Suppressor macrophage (primary cell): ENCODE results near the gene PAX4.
A peak's percentile ranks its signal among the peaks of the same experiment; 100 is the strongest.

Experiments
- DNase-seq, 4 experiments: peaks; one replicate each; pipeline ENCODE4 v3.0.0-alpha.2; 2020 to 2022
- total RNA-seq, 17 experiments: gene quantifications; one replicate each; lab custom pipeline; 2026; ENCODE audit warnings: mixed read lengths in 6 of 17, inconsistent platforms in 3 of 17; lab: John Stamatoyannopoulos, UW

The PAX4 gene, protein sequence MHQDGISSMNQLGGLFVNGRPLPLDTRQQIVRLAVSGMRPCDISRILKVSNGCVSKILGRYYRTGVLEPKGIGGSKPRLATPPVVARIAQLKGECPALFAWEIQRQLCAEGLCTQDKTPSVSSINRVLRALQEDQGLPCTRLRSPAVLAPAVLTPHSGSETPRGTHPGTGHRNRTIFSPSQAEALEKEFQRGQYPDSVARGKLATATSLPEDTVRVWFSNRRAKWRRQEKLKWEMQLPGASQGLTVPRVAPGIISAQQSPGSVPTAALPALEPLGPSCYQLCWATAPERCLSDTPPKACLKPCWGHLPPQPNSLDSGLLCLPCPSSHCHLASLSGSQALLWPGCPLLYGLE
- 0 to 1.4 (median 0) reads per million in 17 experiments for total RNA-seq

DNA sequence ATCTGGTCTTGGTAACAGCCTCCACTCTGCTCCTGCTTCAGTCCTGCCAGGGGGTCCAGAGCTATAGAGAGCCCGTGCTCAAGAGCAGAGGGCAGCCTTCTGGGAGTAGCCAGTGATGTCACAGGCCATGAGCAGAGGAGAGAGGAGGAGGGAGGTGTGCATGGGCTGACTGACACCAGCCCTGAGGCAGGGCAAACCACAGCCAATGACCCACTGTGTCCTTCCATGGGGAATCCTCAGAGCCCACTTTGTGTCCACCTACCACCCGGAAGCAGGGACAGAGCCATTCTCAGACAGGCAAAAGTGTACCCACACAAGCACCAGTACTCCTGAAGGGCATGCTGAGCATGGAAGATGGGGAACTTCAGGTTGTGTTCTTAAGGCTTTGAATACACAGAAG, at the start of gene PAX4:
PAX4 (minus strand) TSS at position 101 of the 400 bp plus-strand sequence. CDS start 2,214 bp downstream, outside the sequence.
- DNase-seq, result no peak

- DNase-seq, result peak in 2 of 4 experiments; percentile 58 to 74
Measured at GRCh38 chr7:127667017-127667670, 49.2 kb upstream of the PAX4 start.

DNA sequence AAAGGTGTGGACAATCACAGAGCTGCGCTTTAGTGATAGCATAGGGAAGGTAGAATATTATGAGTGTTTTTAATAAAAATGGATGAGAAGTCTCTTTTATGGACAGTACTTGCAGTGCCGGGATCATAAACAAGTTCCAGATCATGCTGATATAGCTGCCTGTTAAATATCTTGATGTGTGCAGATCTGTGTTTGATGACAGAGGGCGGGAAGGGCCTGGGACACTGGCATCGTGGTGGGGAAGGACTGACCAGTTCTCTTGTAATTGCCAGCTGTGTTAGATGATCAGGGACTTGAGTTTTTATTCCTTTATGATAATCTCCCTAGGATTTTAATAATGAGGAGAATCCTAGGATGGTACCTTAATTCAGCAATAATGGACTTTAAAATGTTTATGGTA, 48.7 kb upstream of the PAX4 start:
- no peak for DNase-seq

DNA sequence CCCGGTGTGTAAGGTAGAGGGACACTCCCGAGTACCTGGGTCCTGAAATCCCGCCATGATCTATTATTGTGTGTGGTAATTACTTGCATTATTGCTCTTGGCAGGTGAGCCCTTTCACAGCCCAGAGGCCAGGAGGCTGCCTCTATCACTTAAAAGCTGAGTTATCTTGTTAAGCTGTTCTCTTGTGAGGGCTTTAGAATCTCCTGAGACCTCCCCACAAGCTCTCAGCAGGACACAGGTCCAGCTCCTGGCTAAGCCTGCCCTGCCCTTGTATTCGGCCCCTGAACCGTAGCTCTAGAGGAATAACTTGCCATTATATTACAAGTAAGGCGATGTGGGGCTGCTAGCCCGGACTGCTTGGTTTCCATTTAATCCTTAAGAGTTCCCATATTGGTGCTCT, 48.0 kb upstream of the PAX4 start:
- no peak for DNase-seq

DNA sequence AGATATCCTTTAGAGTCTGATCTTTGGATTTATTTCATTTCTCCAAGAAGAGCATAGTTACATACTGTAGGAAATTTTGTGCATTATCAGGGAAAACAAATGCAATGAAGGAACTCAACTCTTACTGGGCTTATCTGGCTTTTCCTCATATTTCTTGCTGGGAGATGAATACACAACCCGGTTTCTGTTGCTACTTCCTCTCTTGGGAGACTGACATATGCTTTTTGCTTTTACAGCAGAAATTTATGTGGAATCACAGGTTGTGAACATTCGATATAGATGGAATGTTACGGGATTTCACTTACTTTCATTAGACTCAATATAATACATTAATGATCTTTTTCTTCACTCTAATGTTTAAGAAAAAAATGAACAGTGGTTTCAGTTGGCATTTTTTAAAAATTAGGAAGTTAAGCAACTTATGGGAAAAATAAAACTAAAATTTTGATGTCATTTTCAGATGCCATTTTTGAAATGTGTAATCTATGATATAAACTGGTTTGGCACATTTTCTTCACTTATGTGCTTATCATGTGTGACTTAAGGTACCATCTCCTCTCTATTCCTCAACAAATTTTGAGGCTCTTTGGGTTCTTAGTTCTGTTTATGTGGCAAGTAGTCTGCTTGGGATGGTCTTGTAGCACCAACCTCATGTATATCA, 41.2 kb upstream of the PAX4 start:
- DNase-seq, result peak; percentile 25 to 67 (median 54)

DNA sequence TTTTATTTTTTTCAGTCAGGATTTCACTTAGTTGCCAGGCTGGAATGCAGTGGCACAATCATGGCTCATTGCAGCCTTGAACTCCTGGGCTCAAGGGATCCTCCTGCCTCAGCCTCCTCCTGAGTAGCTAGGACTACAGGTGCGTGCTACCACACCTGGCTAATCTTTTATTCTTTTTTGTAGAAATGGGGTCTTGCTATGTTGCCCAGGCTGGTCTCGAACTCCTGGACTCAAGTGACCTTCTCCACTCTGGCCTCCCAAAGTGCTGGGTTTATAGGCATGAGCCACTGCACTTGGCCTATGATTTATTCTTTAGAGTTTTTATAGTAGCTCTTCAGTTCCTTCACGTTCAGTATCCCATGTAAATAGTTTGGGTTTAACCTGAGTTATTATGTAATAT, 39.6 kb upstream of the PAX4 start:
- no peak for DNase-seq

- DNase-seq, result peak in 1 of 4 experiments; percentile 3
Measured at GRCh38 chr7:127655720-127656119, 37.8 kb upstream of the PAX4 start.

DNA sequence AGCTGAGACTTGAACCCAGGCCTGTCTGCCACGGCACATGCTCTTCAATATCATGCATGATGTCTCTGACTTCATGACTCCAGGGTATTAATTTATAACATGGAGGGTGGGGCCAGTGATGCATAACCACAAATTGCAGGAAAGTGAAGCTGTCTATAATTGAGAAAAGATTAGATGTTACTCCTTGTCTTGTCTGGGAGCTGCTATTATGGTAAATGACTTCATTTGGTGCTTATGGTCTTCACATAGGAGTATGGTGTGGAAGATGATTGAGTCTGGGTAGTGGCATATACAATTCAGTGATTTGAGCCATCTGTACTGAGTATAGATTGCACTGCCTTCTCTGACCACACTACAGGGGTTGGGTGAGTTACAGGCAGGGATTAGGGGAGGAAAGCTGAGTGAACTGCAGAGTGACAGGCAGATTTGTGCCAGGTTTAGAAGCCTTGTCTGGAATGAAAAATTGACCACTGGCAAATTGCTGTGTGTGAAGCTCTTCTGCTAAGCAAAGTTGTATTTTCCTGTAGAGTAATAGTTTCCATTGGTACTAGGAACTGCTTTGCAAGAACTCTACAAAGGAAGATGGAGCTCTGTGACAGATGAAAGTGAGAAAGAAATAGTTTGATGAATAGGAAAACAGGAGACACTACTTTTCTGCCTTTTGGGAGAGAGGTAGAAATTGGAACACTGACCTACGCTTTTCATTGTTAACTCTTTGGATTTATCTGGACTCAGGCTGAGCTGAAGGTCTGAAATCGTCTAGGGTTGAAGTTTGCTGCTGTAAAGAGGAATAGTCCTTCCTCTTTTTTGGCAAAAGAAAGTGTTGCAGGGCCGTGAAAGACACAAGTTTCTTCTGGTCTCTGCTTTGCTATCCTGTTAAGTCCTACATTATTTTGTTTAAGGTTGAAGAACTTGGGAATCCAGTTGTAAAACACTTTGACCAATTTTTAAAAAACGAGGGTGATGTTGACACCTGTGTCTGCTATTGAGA, 36.8 kb upstream of the PAX4 start:
- peak; percentile 21 to 49 (median 41) for DNase-seq

GRCh38 chr7:127653396-127653795, 35.5 kb upstream of the PAX4 start:
- DNase-seq, result no peak

GRCh38 chr7:127652333-127653248, 34.6 kb upstream of the PAX4 start:
- peak in 3 of 4 experiments; percentile 19 to 33 (median 25) for DNase-seq

DNA sequence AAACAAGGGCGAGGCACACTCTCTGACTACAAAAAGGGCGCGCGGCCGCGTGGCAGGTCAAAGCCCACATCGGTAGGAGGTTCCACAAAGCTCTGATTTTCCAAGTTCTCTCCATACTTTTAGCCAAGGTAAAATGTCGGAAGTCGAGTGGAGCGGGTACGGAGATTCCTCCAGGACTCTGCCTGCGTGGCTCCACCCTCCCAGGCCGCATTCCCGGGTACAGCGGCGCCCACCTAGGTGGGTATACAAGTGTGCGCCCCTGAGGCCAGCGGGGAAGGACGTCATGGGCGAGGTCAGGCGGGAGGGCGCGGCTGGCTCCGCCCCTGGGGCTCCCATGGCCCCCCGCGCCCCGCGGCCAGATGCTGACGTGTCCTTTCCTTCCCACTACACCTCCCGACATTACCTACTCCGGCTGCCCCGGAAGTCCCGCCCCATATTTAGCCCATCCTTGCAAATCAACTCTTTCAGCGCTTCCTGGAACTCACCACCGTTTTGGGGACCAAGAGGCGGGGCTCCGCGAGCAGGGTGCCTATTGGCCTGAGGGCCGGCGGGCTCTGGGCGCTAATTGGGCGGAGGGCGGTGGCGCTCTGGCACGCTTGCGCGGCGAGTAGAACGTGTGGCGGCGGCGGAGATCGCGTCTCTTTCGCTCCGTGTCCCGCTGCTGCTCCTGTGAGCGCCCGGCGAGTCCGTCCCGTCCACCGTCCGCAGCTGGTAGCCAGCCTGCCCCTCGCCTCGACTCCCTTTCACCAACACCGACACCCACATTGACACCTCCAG, 33.8 kb upstream of the PAX4 start, which contains the start of gene SND1:
SND1 (plus strand) TSS at position 639 of the 777 bp plus-strand sequence. CDS start 180 bp downstream, outside the sequence.
- DNase-seq, result peak; percentile 98 to 99 (median 98)

DNA sequence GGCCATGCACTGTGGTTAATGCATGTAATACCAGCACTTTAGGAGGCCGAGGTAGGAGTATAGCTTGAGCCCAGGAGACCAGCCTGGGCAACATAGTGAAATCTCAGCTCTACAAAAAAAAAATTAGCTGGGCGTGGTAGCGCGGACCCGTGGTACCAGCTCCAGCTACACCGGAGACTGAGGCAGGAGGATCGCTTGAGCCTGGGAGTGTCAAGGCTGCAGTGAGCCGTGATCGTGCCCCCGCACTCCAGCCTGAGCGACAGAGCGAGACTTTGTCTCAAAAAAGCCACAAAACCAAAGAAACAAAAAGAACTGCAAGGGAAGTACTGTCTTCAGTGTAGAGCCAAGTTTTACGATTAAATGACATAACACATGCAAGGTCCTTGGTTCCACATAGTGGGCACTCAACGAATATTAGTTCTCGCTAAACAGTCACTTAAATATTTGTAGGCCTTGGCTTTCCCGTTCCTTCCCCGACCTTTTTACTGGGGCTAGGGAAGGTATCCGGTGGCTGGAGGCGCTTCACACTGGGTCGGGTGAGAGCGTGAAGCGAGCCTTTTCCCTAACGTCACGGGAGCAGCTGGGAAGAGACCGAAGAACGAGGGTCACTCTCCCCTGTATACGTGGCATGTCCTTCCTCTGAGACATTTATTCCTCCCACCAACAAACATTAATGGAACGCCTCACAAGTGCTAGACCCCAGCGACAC, 33.1 kb upstream of the PAX4 start:
- DNase-seq, result peak in 1 of 4 experiments; percentile 42

DNA sequence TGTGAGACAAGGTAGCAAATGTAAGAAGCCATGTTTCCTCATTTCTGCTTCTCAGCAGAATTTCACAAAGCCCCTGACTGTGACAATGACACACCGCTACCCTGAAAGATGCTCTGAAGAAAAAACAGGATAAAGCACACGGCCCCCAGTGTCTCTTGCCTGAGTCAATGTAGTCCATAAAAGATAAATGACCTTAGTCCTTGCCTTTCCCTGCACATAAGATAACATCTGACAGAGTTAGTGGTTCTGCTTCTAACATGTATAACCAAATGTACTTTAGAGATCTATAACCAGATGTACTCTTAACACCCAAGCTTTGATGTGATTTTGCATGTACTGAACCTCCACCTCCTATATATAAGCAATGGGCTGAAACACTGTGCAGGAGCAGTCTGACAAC, 31.0 kb upstream of the PAX4 start:
- DNase-seq, result no peak

DNA sequence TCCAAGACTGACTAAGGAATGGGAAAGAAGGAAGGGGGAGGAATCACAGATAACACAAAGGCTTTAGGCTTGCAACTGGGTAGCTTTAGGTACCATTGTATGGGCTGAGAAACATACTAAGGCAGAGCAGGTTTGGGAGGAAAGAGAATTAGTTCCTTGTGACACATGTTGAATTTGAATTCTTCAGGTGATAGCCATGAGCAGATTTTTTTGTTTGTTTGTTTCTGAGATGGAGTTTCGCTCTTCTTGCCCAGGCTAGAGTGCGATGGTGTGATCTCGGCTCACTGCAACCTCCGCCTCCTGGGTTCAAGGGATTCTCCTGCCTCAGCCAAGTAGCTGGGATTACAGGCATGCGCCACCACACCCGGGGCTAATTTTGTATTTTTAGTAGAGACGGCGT, 29.7 kb upstream of the PAX4 start:
- no peak for DNase-seq

GRCh38 chr7:127644484-127644883, 26.5 kb upstream of the PAX4 start:
- DNase-seq, result no peak

GRCh38 chr7:127638197-127638596, 20.3 kb upstream of the PAX4 start:
- DNase-seq, result no peak

DNA sequence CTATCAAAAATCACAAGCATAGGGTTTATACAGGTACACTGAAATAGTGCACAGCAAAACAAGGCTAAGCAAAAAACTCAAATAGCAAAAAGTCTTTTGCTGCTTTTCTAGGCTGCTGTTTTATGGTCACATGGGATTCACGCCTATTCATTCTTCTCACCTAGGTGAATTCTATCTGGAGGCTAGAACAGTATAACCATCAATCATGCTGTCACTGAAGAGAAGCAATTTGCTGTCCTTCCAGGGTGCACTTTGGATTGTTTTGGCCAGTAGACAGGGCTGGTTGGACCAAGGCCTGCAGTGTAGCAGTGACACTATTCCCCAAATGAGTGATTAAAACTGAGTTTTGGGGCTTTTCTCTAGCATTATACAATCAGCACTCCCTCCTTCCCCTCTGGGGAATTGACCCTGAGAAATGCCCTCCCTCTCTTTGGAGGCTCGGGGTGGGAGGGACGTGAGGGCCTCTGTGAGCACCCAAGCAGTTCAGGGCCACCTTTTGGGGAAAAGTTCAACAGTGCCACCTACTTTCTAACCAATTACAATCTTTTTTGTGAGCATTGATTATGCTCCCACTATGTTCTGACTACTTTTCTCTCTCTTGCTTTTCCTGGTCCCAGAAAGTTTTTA, 17.8 kb upstream of the PAX4 start:
- DNase-seq, result no peak

DNA sequence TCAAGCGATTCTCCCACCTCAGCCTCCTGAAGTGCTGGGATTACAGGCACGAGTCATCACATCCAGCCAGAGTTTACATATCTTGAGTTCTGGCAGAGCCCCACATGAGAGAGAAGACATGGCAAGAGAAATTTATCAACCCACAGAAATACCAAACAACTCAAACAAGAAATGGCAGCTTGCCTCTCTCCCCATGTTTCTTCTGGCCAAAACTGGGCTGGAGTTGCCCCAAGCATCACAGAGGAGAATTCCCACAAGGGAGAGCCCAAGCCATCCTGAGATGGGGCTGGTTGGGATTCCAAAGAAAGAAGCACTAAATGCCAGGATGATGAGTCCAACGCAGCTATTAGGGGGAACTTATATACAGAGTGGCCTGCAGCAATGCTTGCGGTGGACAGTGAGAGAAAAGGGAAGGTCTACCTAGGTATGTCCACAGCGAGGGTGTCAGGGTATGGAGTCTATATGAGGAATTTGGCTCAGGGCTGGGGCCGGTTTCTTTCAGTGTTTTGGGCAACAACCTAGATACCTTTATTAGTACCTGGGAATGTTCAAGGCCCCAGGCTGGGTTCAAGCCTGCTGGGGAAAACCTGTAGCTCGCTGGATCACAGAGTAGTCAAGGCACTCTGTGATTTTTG, 14.5 kb upstream of the PAX4 start:
- no peak for DNase-seq
